VCaP (cell line): Measurements from ENCODE around the gene CTNNB1.

Source experiments
- H3K27ac ChIP-seq: fragments of 450-650 bp; 2 replicates; pipeline ENCODE4 v1.5.1; 2017
- TF ChIP-seq, protein P1 (sequence below): fragments of 450-650 bp; conservative IDR thresholded peaks from 2 replicates; pipeline ENCODE4 v1.5.1; 2017; ENCODE audit warnings: mild to moderate bottlenecking, moderate library complexity

The CTNNB1 gene

DNA sequence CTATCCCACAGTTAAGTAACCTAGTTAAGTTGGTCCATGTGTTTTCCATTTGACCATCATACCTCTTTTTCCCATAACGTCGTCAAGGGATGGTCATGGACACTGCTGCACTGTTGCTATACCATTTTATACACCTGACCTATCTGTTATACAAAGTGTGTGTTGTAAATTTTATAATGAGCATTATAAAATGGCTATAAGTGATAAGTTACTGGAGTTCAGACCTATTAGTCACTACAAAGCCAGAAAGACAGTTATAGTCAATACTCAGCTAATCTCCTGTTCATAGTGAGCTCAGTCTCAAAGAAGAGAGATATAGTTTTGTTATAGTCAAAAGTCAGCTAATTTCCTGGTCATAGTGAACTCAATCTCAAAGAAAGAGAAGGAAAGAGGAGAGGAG lies 18.9 kb upstream of the CTNNB1 start:
- TF ChIP-seq, protein P1, sequence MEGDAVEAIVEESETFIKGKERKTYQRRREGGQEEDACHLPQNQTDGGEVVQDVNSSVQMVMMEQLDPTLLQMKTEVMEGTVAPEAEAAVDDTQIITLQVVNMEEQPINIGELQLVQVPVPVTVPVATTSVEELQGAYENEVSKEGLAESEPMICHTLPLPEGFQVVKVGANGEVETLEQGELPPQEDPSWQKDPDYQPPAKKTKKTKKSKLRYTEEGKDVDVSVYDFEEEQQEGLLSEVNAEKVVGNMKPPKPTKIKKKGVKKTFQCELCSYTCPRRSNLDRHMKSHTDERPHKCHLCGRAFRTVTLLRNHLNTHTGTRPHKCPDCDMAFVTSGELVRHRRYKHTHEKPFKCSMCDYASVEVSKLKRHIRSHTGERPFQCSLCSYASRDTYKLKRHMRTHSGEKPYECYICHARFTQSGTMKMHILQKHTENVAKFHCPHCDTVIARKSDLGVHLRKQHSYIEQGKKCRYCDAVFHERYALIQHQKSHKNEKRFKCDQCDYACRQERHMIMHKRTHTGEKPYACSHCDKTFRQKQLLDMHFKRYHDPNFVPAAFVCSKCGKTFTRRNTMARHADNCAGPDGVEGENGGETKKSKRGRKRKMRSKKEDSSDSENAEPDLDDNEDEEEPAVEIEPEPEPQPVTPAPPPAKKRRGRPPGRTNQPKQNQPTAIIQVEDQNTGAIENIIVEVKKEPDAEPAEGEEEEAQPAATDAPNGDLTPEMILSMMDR: no peak
- no peak overlapping the region for H3K27ac ChIP-seq

DNA sequence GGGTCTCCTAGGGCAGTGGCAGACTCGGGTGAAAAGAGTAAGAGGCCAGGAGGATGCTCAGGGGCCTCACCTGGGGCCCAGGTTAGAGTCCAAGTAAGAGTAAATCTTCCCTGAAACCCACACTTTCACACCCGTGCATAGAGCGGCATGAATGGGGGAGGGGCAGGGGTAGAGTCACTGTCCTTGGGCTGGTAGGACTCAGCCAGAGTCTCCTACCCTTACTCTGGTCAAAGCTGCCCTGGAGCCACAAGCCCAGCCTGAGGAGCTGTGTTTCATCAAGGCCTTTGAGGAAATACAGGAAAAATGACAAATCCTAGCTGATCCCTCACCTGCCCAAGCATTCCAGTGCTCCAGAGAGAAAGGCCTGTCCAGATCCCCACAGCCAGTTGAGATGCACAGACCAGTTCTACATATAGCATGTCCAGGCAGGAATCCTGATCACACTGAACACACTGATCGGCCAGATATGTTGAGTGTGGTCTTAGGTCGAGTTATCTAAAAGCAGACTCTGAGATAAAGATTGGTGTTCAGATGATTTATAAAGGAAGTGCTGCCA lies 16.7 kb upstream of the CTNNB1 start:
- H3K27ac ChIP-seq: no peak overlapping the region
- TF ChIP-seq, protein P1: no peak

DNA sequence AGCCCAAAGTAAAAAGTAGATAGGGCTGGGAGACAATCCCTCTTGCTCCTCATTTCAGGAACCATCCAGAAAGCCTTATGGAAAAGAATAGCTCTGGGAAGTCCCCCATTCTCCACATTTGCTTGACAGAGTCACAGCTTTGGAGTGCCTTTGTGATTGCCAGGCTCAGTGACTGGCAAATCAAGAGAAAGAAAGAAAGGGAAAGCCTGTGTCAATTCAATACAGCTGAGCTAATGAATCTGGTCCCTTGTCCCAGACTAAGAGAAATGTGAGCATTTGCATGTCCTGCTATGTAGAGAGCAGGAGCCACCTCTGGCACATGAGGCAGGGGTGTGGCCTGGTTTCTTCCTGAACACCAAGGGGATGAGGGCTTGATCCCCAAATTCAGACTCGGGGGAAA lies 14.9 kb upstream of the CTNNB1 start:
- TF ChIP-seq, protein P1: no peak
- H3K27ac ChIP-seq: no peak overlapping the region

DNA sequence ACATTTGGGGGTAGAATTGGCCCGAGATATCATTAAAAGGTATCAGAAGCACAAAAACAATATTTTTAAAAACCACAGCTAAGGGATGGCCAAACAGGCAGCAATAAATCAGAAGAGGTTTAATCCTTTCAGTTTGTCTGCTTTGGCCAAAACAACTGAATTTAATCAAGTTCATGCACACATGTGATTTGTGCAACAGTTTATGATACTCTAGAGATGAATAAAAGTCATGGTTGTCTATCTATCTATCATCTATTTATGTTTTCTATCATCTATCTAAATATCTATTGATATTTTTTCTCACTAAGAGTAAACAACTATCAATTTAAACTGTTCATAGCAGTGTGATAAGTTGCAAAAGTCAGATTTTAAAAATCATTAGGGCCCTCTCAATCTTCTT lies 13.0 kb upstream of the CTNNB1 start:
- TF ChIP-seq, protein P1: no peak

DNA sequence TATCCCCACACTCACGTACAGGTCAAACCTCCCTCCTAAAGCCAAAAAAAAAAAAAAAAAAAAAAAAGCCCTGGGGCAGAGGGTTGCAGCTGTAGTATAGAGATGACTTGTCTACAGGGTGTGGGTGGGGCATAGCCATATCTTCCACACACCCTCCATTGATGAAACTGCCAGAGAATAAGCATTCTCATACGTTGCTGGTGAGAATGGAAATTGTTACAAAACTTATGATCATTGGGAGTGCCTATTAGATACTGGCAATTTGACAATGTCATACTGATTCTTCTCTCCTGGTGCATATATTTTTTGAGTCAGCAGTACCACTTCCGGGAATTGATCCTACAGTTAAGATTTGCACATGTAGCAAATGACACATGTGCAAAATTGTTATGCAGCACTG lies 11.0 kb upstream of the CTNNB1 start:
- TF ChIP-seq, protein P1: no peak
- H3K27ac ChIP-seq: no peak overlapping the region

More for the DNA sequence above, 13.0 kb upstream of the CTNNB1 start:
- no peak overlapping the region for H3K27ac ChIP-seq

DNA sequence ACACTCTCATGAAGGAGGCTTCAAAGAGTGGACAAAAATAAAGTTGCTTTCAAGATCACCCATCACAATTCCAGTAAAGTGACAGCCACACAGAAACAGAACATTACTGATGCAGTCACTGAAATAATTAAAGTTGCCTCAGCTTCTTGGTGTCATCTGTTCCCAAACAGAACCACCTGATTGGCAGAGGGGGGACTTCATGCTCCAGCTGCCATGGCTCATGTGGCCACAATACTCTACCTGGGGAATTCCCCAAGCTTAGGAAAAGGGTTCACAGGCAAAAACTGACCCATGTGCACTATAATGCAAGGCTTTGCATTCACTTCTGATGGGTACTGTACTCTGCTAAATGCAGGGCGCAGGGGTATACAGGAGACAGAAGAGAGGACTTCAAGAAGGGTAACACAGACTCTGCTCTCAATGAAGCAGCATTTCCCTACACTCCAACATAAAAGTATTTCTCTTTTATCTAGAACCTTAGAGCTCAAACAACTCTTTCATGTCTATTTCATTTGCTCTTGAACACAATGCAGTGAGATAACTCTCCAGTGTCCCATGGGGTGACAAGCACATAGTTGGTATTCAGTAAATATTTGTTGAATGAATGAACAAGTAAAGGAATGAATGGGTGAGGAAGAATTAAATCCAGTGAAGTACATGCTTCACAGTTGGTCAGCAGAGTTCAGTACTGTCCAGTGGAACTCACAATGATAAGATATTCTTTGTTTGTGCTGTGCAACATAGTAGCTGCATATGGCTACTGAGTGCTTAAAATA lies 8.6 kb upstream of the CTNNB1 start:
- TF ChIP-seq, protein P1: no peak
- H3K27ac ChIP-seq: no peak overlapping the region

DNA sequence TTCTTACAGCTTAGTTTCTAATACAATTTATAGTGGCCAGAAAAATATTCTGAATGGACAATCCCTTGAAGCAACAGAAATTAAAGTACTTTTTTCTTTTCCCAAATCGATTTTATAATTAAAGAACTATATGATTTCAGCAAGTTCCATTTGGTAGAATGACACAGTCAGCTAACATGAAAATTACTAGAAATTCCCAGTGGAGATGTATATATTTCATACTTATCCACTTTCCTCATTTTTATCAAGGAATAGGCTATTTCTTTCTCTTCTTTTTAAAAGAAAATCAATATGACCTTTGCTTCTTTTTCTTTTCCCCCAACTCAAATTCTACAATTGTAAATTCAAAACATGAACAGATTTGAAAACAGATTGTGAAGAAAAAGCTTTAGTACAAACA lies 6.4 kb upstream of the CTNNB1 start:
- TF ChIP-seq, protein P1: no peak
- H3K27ac ChIP-seq: no peak overlapping the region
